HAP-1 (cell line): ENCODE data around the gene RAD51B.

Experiments used
- DNase-seq, 2 experiments: peaks; one replicate each; pipeline ENCODE4 v3.0.0-alpha.2; 2016 to 2020; ENCODE audit warnings: low spot score in 2 of 2
- H3K27me3 ChIP-seq: fragments of 250-450 bp; sonication (Bioruptor Pico); 2 replicates; pipeline ENCODE4 v1.5.1; 2020; ENCODE audit warnings: low read depth, mild to moderate bottlenecking, moderate library complexity
- H3K36me3 ChIP-seq: fragments of 250-450 bp; sonication (Bioruptor Pico); replicated peaks from 2 replicates; pipeline ENCODE4 v1.5.1; 2020; ENCODE audit warnings: mild to moderate bottlenecking
- H3K4me1 ChIP-seq: fragments of 250-450 bp; sonication (Bioruptor Pico); 2 replicates; pipeline ENCODE4 v1.5.1; 2020; ENCODE audit warnings: mild to moderate bottlenecking
- H3K4me3 ChIP-seq: fragments of 250-450 bp; sonication (Bioruptor Pico); 2 replicates; pipeline ENCODE4 v1.5.1; 2020; ENCODE audit warnings: mild to moderate bottlenecking, moderate library complexity
- H3K9me3 ChIP-seq: fragments of 250-450 bp; sonication (Bioruptor Pico); 2 replicates; pipeline ENCODE4 v1.5.1; 2020; ENCODE audit warnings: mild to moderate bottlenecking, moderate library complexity
- in situ Hi-C: fragments of 300-500 bp; cut with MboI; formaldehyde crosslinking; loops from 3 replicates; pipeline ENCODE4 v1.14.3; 2020; ENCODE audit warnings: low sequenced_read_pairs, inconsistent platforms, mixed read lengths

Gene RAD51B

DNA sequence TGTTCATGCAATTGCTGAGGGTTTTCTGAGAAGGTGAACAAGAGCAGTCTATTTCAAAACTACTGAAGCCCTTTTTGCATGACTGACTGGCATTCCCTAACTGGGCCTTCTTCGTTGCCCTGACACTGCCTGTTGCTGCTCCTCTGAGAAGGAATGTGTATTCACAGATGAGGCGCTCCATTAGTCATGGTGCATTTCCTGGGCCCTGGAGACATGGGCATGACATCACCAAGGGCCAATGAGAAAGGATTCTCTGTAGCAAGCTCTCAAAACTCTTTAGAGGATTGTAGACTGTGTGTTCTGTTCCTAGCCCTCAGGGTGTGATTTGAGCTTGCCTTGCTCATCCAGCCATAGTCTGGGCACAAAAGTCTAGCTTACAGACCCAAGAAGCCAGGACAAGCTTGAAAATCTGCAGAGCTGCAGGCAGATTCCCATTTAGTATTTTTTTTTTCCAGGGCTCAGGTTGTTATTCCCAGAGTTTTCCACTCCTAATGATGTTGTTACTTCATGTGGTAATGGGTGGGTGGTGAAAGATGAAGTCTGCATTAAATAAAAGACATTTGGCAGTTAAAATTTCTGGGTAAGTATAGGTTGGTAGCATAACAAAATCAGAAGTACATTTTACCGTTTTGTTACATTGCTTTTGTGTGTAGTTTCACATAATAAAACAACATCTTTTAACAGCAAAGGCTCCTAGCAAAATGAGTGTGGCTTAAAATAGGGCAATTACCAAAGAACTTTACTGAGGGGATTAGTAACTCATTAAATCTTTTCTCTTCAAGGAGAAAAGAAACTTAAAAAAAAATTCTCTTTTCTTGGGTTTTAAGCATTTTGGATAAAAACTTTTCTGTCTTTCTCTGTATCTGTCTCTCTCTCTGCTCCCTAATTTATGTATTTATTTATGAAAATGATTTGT, 318.4 kb downstream of the RAD51B start:
- no peaks in the 10 kb centered on the region for H3K27me3 ChIP-seq
- no peaks in the 10 kb centered on the region for H3K36me3 ChIP-seq
- H3K4me3 ChIP-seq, result no peak overlapping the region
- no peaks in the 10 kb centered on the region for H3K9me3 ChIP-seq
- H3K4me1 ChIP-seq, result peaks cover 26% of the 10 kb centered on the region
- in situ Hi-C loops, result no loop called here
- DNase-seq, result peak; percentile 77 to 79

GRCh38 chr14:68139431-68140075, 320.0 kb downstream of the RAD51B start:
- in situ Hi-C loops, result no loop called here
- Histone ChIP-seq H3K4me3 (no peak overlapping the region), H3K9me3 (no peaks in the 10 kb centered on the region), H3K27me3 (no peaks in the 10 kb centered on the region), H3K4me1 (peaks cover 26% of the 10 kb centered on the region), H3K36me3 (no peaks in the 10 kb centered on the region)
- DNase-seq, result no peak

GRCh38 chr14:68140076-68140741, 320.6 kb downstream of the RAD51B start:
- H3K27me3 ChIP-seq, result no peaks in the 10 kb centered on the region
- in situ Hi-C loops, result no loop called here
- H3K9me3 ChIP-seq, result no peaks in the 10 kb centered on the region
- no peak overlapping the region for H3K4me3 ChIP-seq
- H3K36me3 ChIP-seq, result no peaks in the 10 kb centered on the region
- DNase-seq, result peak; percentile 14 to 31
- peaks cover 26% of the 10 kb centered on the region for H3K4me1 ChIP-seq

DNA sequence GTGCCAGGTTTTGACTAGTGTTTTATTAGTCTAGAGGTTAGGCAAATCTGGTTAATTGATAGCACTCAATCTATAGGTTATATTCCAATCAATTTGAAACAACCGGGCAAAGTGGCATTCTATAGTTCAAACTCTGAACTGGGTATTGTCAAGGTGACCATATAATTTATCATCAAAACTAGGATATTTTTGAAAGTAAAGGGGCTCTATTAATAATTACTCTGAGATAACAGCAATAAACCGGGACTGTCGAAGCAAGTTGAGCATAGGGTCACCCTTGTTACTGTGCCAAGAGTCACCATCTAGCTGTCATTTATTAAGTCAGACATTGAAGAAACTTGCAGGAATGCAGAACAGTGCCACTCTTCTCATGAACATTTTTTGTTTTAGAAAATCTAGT, 321.2 kb downstream of the RAD51B start:
- Histone ChIP-seq H3K4me3 (no peak overlapping the region), H3K4me1 (peaks cover 26% of the 10 kb centered on the region), H3K27me3 (no peaks in the 10 kb centered on the region), H3K9me3 (no peaks in the 10 kb centered on the region), H3K36me3 (no peaks in the 10 kb centered on the region)
- in situ Hi-C loops, result no loop called here
- DNase-seq, result no peak

DNA sequence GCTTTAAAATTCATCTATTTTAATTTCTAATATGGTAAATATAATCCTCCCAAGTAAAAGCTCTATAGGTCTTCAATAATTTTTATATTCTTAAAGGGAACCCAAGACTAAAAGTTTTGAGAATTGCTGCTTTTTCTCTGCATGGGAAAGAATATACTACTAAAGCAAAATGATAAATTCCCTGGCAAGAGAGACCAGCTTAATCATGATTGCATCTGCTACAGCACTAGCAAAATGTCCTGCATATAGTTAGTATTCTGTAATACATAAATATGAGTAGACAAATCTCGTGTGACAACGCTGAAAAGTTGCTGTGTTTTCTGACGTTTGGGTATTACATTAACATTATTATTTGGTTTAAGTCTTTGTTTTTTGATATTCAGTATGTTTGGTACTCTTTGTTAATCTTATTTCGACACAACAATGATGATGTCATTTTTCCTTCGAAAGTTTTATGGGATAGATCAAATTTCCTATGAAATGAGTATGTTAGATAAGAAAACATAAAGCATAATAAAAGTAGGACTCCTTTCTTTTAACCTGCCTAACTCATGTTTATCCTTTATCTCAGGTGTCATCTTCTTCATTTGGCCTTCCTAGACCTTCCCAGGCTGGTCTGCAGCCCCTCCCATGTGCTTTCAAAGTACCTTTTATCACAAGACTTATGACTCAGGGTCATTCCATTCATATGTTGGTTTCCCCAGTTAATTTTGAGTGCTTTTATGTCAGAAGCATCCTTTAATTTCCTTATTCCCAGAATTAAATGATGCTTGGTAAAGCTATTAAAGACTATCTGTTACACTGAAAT, 321.9 kb downstream of the RAD51B start:
- Histone ChIP-seq H3K36me3 (no peaks in the 10 kb centered on the region), H3K4me1 (peaks cover 26% of the 10 kb centered on the region), H3K27me3 (no peaks in the 10 kb centered on the region), H3K9me3 (no peaks in the 10 kb centered on the region), H3K4me3 (no peak overlapping the region)
- in situ Hi-C loops, result no loop called here
- no peak for DNase-seq

DNA sequence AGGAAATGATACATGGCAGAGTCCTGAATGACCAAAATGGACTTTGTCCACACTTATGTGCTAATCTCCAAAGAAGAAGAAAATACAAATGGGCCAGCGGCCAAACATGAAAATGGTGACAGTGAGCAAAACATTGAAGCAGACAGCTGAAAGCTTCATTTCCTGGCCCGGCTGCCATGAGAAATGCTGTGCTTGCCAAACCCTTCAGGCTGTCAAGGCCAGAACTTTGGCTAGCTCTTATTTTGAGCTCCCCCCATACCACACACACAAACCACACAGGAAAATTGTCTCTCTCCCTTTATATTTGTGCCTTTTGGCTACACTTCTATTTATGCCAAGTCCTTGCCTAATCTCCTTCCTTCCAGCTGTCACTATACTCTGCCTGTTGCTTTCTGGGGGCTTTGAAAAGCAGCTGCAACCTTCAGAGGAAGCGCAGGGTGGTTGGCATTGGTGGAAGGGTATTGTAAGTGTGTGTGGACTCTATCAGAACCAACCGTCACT, 323.8 kb downstream of the RAD51B start:
- H3K27me3 ChIP-seq, result no peaks in the 10 kb centered on the region
- no peak overlapping the region for H3K4me3 ChIP-seq
- H3K4me1 ChIP-seq, result peaks cover 12% of the 10 kb centered on the region
- in situ Hi-C loops, result no loop called here
- no peaks in the 10 kb centered on the region for H3K9me3 ChIP-seq
- no peak for DNase-seq
- H3K36me3 ChIP-seq, result no peaks in the 10 kb centered on the region

DNA sequence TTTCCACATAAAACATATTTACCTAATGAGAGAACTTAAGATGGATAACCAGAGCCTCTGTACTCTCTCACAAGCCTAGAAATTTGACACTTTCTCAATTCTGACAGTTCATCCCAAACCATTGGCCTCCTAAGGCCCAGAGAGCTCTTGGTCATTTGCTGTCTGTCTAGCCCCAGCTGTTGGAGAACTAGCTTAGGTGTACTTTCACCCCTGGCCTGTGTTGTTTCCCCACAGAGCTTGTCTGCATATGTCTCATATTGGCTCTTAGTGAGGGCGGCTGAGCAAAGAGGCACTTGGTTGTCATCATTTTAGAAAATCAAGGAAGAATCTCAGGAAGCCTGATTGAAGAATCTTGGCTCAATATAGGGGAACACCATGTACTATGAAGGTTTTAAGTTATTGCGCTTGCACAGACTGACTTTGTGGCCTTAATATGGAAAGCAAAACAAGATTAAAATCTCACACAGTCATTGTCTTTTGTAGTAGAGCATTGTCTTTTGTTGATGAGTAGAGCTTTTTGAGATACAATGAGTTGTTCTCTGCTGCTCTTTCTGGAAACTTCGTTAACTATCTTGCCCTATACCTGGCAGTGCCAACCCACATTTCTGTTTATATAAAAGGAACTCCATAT, 324.6 kb downstream of the RAD51B start:
- Histone ChIP-seq H3K9me3 (no peaks in the 10 kb centered on the region), H3K4me1 (peaks cover 4% of the 10 kb centered on the region), H3K36me3 (no peaks in the 10 kb centered on the region), H3K4me3 (no peak overlapping the region), H3K27me3 (no peaks in the 10 kb centered on the region)
- no peak for DNase-seq
- in situ Hi-C loops, result no loop called here

GRCh38 chr14:68145036-68145435, 325.5 kb downstream of the RAD51B start:
- DNase-seq, result no peak
- Histone ChIP-seq H3K27me3 (no peaks in the 10 kb centered on the region), H3K9me3 (no peaks in the 10 kb centered on the region), H3K4me3 (no peak overlapping the region), H3K4me1 (no peaks in the 10 kb centered on the region; the same call in 1 of the 2 replicates), H3K36me3 (no peaks in the 10 kb centered on the region)
- in situ Hi-C loops, result no loop called here

DNA sequence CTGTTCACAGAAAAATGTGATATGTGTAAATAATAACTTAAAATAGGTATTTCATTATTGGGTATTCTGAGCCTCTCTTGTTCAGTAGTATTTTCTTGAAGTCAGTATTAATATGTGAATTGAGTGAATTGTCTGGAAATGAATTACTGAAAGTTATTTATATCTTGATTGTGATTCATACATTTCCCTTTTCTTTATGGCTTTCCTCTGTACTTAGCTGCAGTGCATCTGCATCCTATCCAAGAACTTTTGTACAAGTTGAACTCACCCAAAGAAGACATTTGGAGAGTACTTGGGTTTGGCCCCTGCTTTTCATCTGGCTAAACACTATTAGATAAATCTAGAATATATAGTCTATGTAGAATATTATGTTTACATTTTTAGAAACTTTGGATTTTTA, 326.0 kb downstream of the RAD51B start:
- H3K4me3 ChIP-seq, result no peak overlapping the region
- H3K4me1 ChIP-seq, result no peaks in the 10 kb centered on the region; the same call in 1 of the 2 replicates
- H3K27me3 ChIP-seq, result no peaks in the 10 kb centered on the region
- no peak for DNase-seq
- no peaks in the 10 kb centered on the region for H3K36me3 ChIP-seq
- in situ Hi-C loops, result no loop called here
- H3K9me3 ChIP-seq, result no peaks in the 10 kb centered on the region

DNA sequence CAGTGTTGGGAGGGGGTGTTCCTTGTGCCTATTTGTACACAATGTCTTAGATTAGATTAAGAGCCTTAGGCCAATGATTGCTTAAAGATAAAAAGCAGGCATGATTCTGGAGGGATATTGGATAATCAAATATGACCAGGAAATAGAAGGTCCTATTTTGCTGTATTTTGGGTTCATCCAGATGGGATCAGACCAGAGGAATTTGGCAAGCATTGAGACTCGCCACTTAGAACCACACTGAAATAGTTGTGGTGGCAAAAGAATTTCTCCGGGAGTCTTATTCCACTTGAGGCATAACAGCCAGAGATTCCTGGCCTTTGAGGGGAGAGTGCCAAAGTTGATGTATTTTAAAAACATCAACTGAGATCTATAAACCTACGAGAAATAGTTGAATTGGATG, 327.2 kb downstream of the RAD51B start:
- Histone ChIP-seq H3K27me3 (no peaks in the 10 kb centered on the region), H3K4me1 (no peaks in the 10 kb centered on the region), H3K4me3 (no peak overlapping the region), H3K9me3 (no peaks in the 10 kb centered on the region; the same call in 1 of the 2 replicates), H3K36me3 (no peaks in the 10 kb centered on the region)
- in situ Hi-C loops, result no loop called here
- no peak for DNase-seq

- in situ Hi-C loops, result no loop called here
- no peaks in the 10 kb centered on the region for H3K36me3 ChIP-seq
- H3K9me3 ChIP-seq, result no peaks in the 10 kb centered on the region; the same call in 1 of the 2 replicates
- H3K4me3 ChIP-seq, result no peak overlapping the region
- H3K4me1 ChIP-seq, result no peaks in the 10 kb centered on the region
- H3K27me3 ChIP-seq, result no peaks in the 10 kb centered on the region
- DNase-seq, result no peak
Measured at GRCh38 chr14:68147303-68147702, 327.7 kb downstream of the RAD51B start.

DNA sequence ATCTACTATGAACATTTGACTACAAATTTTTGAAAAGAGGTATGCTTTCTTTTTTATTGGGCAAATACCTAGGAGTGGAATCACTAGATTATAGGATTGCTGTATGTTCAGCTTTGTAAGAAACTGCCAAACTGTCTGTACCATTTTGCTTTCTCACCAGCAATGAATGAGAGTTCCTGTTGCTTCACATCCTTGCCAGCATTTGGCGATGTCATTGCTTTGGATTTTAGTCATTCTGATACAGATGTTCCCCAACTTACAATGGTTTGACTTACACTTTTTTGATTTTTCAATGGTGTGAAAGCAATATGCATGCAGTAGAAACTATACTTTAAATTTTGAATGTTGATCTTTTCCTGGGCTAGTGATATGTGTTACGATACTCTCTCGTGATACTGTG, 328.7 kb downstream of the RAD51B start:
- Histone ChIP-seq H3K4me3 (no peak overlapping the region), H3K27me3 (no peaks in the 10 kb centered on the region), H3K4me1 (no peaks in the 10 kb centered on the region), H3K36me3 (no peaks in the 10 kb centered on the region), H3K9me3 (no peaks in the 10 kb centered on the region; the same call in 1 of the 2 replicates)
- no peak for DNase-seq
- in situ Hi-C loops, result no loop called here

GRCh38 chr14:68148763-68149162, 329.2 kb downstream of the RAD51B start:
- no peak for DNase-seq
- no peaks in the 10 kb centered on the region for H3K4me1 ChIP-seq
- no peaks in the 10 kb centered on the region for H3K27me3 ChIP-seq
- H3K36me3 ChIP-seq, result no peaks in the 10 kb centered on the region
- H3K4me3 ChIP-seq, result no peak overlapping the region
- no peaks in the 10 kb centered on the region; the same call in 1 of the 2 replicates for H3K9me3 ChIP-seq
- in situ Hi-C loops, result no loop called here
